ENCODE results near the gene AGAP1. TPM values are rescaled to one million over a fixed set of nuclear protein-coding genes. Genes with fewer than 3 reads are reported as not detected.
"Not testable (repeated sequence)": the region's sequence is repeated elsewhere in the genome, so short reads cannot be mapped to it uniquely, and the experiment has no call there.

Gene AGAP1
- total RNA-seq, 1 donor from 2014 or later = 18.3 TPM

DNA sequence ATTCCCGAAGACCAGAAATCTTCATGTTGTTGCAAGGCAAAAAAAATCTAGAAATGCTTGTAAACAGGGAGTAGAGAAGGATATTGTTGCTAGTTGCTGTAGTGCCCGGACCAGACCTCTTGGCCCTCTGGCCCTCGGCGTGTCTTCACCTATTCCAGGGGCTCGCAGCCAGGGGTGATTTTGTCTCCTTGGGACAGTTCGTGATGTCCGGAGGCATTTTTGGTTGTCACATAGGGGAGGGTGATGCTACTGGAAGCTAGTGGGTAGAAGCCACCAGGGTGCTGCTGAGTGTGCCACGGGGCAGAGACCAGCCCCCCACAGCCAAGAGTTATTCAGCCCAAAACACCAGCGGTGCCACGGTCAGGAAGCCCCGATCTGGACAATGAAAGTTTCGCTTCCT lies 443.7 kb downstream of the AGAP1 start:
- peaks cover 0 to 6% (median 0%) of the 10 kb centered on the region in 3 donors for H3K4me1 ChIP-seq (ENCODE audit: control insufficient read depth in 3 of 3, insufficient read depth in 3 of 3, low read length in 3 of 3)
- peaks cover 3 to 15% (median 9%) of the 10 kb centered on the region in 3 donors for H3K36me3 ChIP-seq (ENCODE audit: control insufficient read depth in 3 of 3, insufficient read depth in 3 of 3, low read length in 3 of 3)
- no peaks in the 10 kb centered on the region for H3K27me3 ChIP-seq (ENCODE audit: control insufficient read depth in 3 of 3, insufficient read depth in 3 of 3, low read length in 3 of 3)
- no peak overlapping the region for H3K9ac ChIP-seq (ENCODE audit: low read depth in 1 of 3, low read length in 3 of 3)
- peaks cover 0 to 5% (median 0%) of the 10 kb centered on the region in 3 donors for H3K9me3 ChIP-seq (ENCODE audit: control insufficient read depth in 3 of 3, low read length in 3 of 3)
- no peak overlapping the region for H3K4me3 ChIP-seq (ENCODE audit: low read length in 3 of 3)
- no peak overlapping the region for H3K27ac ChIP-seq (ENCODE audit: low read depth, low read length)

DNA sequence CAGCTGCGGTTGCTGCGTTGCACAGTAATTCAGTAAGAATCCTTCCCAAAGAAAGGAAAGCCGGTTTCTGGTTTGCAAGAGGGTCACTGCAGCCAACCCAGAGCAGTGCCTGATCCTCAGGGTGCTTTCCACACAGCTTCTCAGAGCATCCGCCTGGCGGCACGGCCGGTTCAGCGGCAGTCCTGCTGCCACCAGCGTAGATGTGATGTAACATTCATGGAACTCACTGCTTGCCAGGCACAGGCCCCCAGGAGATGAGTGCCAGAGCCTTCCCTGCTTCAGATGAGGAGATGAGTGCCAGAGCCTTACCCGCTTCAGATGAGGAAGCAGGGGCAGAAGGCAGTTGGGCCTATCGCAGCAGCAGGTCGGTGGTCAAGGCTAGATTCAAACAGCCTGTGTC lies 444.1 kb downstream of the AGAP1 start:
- Histone ChIP-seq H3K4me3 (ENCODE audit: low read length in 3 of 3) (no peak overlapping the region), H3K36me3 (ENCODE audit: control insufficient read depth in 3 of 3, insufficient read depth in 3 of 3, low read length in 3 of 3) (peaks cover 3 to 15% (median 7%) of the 10 kb centered on the region in 3 donors), H3K27me3 (ENCODE audit: control insufficient read depth in 3 of 3, insufficient read depth in 3 of 3, low read length in 3 of 3) (no peaks in the 10 kb centered on the region), H3K9me3 (ENCODE audit: control insufficient read depth in 3 of 3, low read length in 3 of 3) (peaks cover 0 to 5% (median 0%) of the 10 kb centered on the region in 3 donors), H3K9ac (ENCODE audit: low read depth in 1 of 3, low read length in 3 of 3) (no peak overlapping the region), H3K4me1 (ENCODE audit: control insufficient read depth in 3 of 3, insufficient read depth in 3 of 3, low read length in 3 of 3) (peaks cover 0 to 6% (median 0%) of the 10 kb centered on the region in 3 donors), H3K27ac (ENCODE audit: low read depth, low read length) (no peak overlapping the region)

DNA sequence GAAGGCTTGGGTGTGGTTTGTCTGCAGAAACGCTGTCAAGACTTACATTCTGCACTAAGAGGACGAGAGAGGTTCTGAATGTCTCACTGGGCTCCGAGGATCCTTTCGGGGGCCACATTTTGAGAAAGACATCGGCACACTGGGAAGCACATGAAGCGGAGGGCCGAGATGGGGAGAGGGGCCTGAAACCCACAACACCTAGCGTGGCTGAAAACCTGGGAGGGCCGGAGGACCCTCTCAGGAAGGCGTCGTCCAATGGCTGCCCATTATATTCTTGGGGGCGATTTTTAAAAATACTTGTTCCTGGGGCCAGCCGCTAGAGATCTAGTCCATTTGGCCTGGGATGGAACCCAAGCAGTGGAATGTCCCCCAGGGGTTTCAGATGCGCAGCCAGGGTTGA lies 444.8 kb downstream of the AGAP1 start:
- Histone ChIP-seq H3K27me3 (ENCODE audit: control insufficient read depth in 3 of 3, insufficient read depth in 3 of 3, low read length in 3 of 3) (no peaks in the 10 kb centered on the region), H3K36me3 (ENCODE audit: control insufficient read depth in 3 of 3, insufficient read depth in 3 of 3, low read length in 3 of 3) (peaks cover 3 to 15% (median 7%) of the 10 kb centered on the region in 3 donors), H3K4me1 (ENCODE audit: control insufficient read depth in 3 of 3, insufficient read depth in 3 of 3, low read length in 3 of 3) (peaks cover 0 to 6% (median 0%) of the 10 kb centered on the region in 3 donors), H3K4me3 (ENCODE audit: low read length in 3 of 3) (no peak overlapping the region), H3K9ac (ENCODE audit: low read depth in 1 of 3, low read length in 3 of 3) (no peak overlapping the region), H3K9me3 (ENCODE audit: control insufficient read depth in 3 of 3, low read length in 3 of 3) (peaks cover 0 to 5% (median 0%) of the 10 kb centered on the region in 3 donors), H3K27ac (ENCODE audit: low read depth, low read length) (no peak overlapping the region)

DNA sequence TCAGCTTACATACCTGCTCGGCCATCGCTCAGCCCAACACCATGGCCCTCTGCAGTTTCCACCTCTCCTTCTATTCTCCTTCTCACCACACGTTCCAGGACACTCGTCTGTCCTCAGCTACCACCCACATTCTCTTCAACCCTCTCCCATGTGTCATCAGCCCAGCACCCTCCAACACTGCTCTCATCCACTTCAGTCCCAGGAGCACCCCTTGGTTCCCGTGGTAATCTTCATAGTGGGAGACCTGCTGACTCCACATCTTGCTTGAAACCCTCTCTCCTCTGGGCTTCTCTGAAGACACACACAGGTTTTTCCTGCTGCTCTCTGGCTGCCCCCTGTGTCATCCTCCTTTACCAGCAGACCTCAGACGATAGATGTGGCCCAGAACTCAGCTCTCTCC lies 445.6 kb downstream of the AGAP1 start:
- H3K4me1 ChIP-seq (ENCODE audit: control insufficient read depth in 3 of 3, insufficient read depth in 3 of 3, low read length in 3 of 3) = peaks cover 0 to 6% (median 0%) of the 10 kb centered on the region in 3 donors
- no peak overlapping the region for H3K9ac ChIP-seq (ENCODE audit: low read depth in 1 of 3, low read length in 3 of 3)
- no peaks in the 10 kb centered on the region for H3K27me3 ChIP-seq (ENCODE audit: control insufficient read depth in 3 of 3, insufficient read depth in 3 of 3, low read length in 3 of 3)

DNA sequence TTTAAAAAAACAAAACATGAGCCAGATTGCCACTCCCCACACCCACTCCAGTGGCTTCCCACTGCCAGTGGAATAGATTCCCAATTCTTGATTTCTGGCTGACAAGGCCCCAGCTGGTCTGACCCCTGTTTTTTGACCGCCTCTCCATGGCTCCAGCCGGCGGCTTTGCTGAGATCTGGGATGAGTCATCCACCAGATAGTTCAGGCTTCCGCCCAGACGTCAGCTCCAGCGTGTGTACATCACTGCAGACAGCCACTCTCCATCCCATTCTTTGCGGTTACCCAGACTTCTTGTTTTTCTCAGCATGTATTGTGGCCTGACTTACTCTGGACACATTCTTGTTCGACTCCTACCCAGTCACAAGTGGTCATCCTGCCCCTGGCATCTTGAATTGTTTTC lies 446.5 kb downstream of the AGAP1 start:
- peaks cover 0 to 6% (median 0%) of the 10 kb centered on the region in 3 donors for H3K4me1 ChIP-seq (ENCODE audit: control insufficient read depth in 3 of 3, insufficient read depth in 3 of 3, low read length in 3 of 3)
- H3K27me3 ChIP-seq (ENCODE audit: control insufficient read depth in 3 of 3, insufficient read depth in 3 of 3, low read length in 3 of 3) = no peaks in the 10 kb centered on the region
- peaks cover 0 to 11% (median 3%) of the 10 kb centered on the region in 3 donors for H3K36me3 ChIP-seq (ENCODE audit: control insufficient read depth in 3 of 3, insufficient read depth in 3 of 3, low read length in 3 of 3)
- no peak overlapping the region for H3K9ac ChIP-seq (ENCODE audit: low read depth in 1 of 3, low read length in 3 of 3)
- no peak overlapping the region for H3K4me3 ChIP-seq (ENCODE audit: low read length in 3 of 3)
- peak overlapping the region; percentile 51 for H3K27ac ChIP-seq (ENCODE audit: low read depth, low read length)
- H3K9me3 ChIP-seq (ENCODE audit: control insufficient read depth in 3 of 3, low read length in 3 of 3) = peaks cover 0 to 5% (median 0%) of the 10 kb centered on the region in 3 donors

More for the DNA sequence above, 445.6 kb downstream of the AGAP1 start:
- Histone ChIP-seq H3K4me3 (ENCODE audit: low read length in 3 of 3) (no peak overlapping the region), H3K27ac (ENCODE audit: low read depth, low read length) (peak overlapping the region; percentile 51), H3K36me3 (ENCODE audit: control insufficient read depth in 3 of 3, insufficient read depth in 3 of 3, low read length in 3 of 3) (peaks cover 0 to 11% (median 3%) of the 10 kb centered on the region in 3 donors), H3K9me3 (ENCODE audit: control insufficient read depth in 3 of 3, low read length in 3 of 3) (peaks cover 0 to 5% (median 0%) of the 10 kb centered on the region in 3 donors)

DNA sequence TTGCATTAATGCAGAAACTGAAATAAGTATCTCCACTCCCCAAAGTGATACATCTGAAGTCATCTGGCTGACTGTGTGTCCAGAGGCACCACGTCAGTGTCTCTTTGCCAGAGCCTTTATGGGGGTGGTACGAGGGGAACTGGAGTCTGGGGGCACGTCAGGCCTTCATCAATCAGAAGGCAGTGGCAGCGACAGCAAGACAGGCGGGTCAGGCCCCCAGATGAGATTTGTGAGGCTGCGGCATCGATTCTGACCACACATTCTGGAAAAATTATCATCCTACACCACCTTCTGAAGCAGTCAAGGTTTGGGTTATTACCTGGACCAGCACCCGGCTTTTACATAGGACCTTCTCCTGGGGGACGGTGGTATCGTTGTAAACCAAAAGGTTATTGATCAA lies 450.7 kb downstream of the AGAP1 start:
- Histone ChIP-seq H3K4me1 (ENCODE audit: control insufficient read depth in 3 of 3, insufficient read depth in 3 of 3, low read length in 3 of 3) (peaks cover 0 to 8% (median 4%) of the 10 kb centered on the region in 3 donors), H3K36me3 (ENCODE audit: control insufficient read depth in 3 of 3, insufficient read depth in 3 of 3, low read length in 3 of 3) (peaks cover 0 to 7% (median 3%) of the 10 kb centered on the region in 3 donors), H3K4me3 (ENCODE audit: low read length in 3 of 3) (no peak overlapping the region), H3K9me3 (ENCODE audit: control insufficient read depth in 3 of 3, low read length in 3 of 3) (no peaks in the 10 kb centered on the region), H3K27ac (ENCODE audit: low read depth, low read length) (no peak overlapping the region), H3K9ac (ENCODE audit: low read depth in 1 of 3, low read length in 3 of 3) (no peak overlapping the region), H3K27me3 (ENCODE audit: control insufficient read depth in 3 of 3, insufficient read depth in 3 of 3, low read length in 3 of 3) (no peaks in the 10 kb centered on the region)

DNA sequence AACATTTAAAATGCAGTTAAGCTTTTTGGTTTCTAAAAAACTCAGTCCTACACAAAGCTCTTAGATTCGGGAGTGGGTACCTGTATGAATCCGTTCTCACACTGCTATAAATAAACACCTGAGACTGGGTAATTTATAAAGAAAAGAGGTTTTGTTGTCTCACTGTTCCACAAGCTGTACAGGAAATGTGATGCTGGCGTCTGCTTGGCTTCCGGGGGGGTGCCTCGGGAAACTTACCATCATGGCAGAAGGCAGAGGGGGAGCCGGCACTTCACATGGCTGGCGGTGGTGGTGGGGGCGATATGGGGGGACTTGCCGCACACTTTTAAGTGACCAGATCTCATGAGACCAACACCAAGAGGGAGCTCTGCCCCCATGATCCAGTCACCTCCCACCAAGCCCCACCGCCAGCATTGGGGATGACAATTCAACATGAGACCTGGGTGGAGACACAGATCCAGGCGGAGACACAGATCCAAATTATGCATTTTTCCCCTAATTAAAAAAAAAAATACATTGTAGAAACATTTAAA lies 451.8 kb downstream of the AGAP1 start:
- Histone ChIP-seq H3K27me3 (ENCODE audit: control insufficient read depth in 3 of 3, insufficient read depth in 3 of 3, low read length in 3 of 3) (no peaks in the 10 kb centered on the region), H3K9ac (ENCODE audit: low read depth in 1 of 3, low read length in 3 of 3) (no peak overlapping the region), H3K36me3 (ENCODE audit: control insufficient read depth in 3 of 3, insufficient read depth in 3 of 3, low read length in 3 of 3) (peaks cover 0 to 7% (median 3%) of the 10 kb centered on the region in 3 donors), H3K27ac (ENCODE audit: low read depth, low read length) (no peak overlapping the region), H3K9me3 (ENCODE audit: control insufficient read depth in 3 of 3, low read length in 3 of 3) (no peaks in the 10 kb centered on the region), H3K4me1 (ENCODE audit: control insufficient read depth in 3 of 3, insufficient read depth in 3 of 3, low read length in 3 of 3) (peaks cover 0 to 7% (median 6%) of the 10 kb centered on the region in 3 donors), H3K4me3 (ENCODE audit: low read length in 3 of 3) (no peak overlapping the region)

DNA sequence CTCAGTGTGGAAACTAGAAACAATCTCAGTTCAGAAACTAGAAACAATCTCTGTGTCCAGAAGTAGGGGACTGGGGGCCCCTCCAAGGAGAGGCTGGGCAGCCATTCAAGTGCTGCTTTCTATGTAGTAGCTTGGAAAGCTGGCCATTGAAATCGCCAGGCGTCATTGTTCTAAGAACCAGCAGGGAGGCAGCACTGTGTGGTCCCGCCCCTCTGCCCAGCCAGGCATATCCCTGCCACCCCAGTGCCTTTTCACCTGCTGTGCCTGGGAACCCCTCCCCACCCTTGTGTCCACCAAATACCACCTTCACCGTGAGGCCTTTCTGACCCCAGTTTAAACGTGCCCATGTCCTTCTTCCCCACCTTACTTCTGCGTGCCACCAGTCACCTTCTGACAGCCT lies 452.7 kb downstream of the AGAP1 start:
- Histone ChIP-seq H3K27ac (ENCODE audit: low read depth, low read length) (no peak overlapping the region), H3K9me3 (ENCODE audit: control insufficient read depth in 3 of 3, low read length in 3 of 3) (no peaks in the 10 kb centered on the region), H3K27me3 (ENCODE audit: control insufficient read depth in 3 of 3, insufficient read depth in 3 of 3, low read length in 3 of 3) (no peaks in the 10 kb centered on the region), H3K9ac (ENCODE audit: low read depth in 1 of 3, low read length in 3 of 3) (no peak overlapping the region), H3K4me1 (ENCODE audit: control insufficient read depth in 3 of 3, insufficient read depth in 3 of 3, low read length in 3 of 3) (peaks cover 0 to 7% (median 6%) of the 10 kb centered on the region in 3 donors), H3K4me3 (ENCODE audit: low read length in 3 of 3) (no peak overlapping the region), H3K36me3 (ENCODE audit: control insufficient read depth in 3 of 3, insufficient read depth in 3 of 3, low read length in 3 of 3) (peaks cover 0 to 4% (median 0%) of the 10 kb centered on the region in 3 donors)

DNA sequence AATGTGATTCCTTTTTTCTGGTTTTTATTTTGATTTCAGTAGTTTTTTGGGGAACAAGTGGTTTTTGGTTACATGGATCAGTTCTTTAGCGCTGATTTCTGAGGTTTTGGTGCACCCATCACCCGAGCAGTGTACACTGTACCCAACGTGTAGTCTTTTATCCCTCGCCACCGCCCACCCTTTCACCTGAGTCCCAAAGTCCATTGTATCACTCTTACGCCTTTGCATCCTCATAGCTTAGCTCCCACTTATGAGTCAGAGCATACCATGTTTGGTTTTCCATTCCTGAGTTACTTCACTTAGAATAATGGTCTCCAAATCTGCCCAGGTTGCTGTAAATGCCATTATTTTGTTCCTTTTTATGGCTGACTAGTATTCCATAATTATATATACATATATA lies 453.2 kb downstream of the AGAP1 start:
- H3K27me3 ChIP-seq (ENCODE audit: control insufficient read depth in 3 of 3, insufficient read depth in 3 of 3, low read length in 3 of 3) = not testable (repeated sequence)

DNA sequence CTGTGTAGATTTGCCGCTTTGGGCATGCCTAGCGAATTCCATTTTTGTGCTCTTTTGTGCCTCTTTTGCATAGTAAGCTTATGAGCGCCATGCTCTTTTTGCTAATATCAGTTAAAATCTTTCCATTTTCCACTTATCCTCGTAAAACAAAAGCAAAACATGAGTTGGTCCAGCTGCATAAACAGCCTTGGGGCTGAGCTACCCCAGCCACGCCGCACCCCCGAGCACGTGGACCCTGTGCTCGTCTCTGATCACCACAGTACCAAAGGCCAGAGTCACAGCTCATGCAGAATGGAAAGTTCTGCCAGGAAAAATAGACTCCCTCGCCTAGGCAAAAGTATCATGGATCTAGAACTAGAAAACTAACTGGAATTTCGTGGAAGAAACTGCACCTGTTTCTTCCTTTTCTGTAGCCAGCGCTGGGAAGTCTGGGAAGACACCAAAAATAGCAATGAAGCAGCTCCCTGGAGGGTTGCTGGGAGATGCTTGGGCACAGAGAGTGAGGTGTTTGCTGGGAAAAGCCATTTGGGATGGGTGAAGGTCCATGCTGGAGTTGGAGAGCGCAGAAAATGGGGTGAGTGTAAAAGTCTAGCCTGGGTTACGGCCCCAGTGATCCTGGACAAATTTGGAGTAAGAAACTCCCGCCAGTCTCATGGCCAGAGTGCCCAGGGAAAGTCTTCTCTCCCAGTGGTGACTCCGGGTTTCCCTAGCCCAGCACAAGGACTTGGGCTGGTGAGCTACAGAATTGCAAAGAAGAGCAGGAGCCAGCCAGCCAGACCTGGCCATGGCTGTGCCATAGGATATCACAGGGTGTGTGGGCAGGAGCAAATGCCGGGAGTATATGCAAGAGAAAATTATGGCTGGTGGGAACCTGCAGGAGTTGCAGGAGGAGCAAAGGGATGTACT lies 456.0 kb downstream of the AGAP1 start:
- peak overlapping the region in 1 of 3 donors; percentile 25 for H3K9ac ChIP-seq (ENCODE audit: low read depth in 1 of 3, low read length in 3 of 3)

More for the DNA sequence above, 453.2 kb downstream of the AGAP1 start:
- H3K27ac ChIP-seq (ENCODE audit: low read depth, low read length); H3K9me3 ChIP-seq (ENCODE audit: control insufficient read depth in 3 of 3, low read length in 3 of 3); H3K9ac ChIP-seq (ENCODE audit: low read depth in 1 of 3, low read length in 3 of 3); H3K4me1 ChIP-seq (ENCODE audit: control insufficient read depth in 3 of 3, insufficient read depth in 3 of 3, low read length in 3 of 3); H3K36me3 ChIP-seq (ENCODE audit: control insufficient read depth in 3 of 3, insufficient read depth in 3 of 3, low read length in 3 of 3); H3K4me3 ChIP-seq (ENCODE audit: low read length in 3 of 3): not testable (repeated sequence)

More for the DNA sequence above, 456.0 kb downstream of the AGAP1 start:
- no peaks in the 10 kb centered on the region for H3K27me3 ChIP-seq (ENCODE audit: control insufficient read depth in 3 of 3, insufficient read depth in 3 of 3, low read length in 3 of 3)
- H3K27ac ChIP-seq (ENCODE audit: low read depth, low read length) = no peak overlapping the region
- peaks cover 0 to 7% (median 6%) of the 10 kb centered on the region in 3 donors for H3K4me1 ChIP-seq (ENCODE audit: control insufficient read depth in 3 of 3, insufficient read depth in 3 of 3, low read length in 3 of 3)
- H3K36me3 ChIP-seq (ENCODE audit: control insufficient read depth in 3 of 3, insufficient read depth in 3 of 3, low read length in 3 of 3) = no peaks in the 10 kb centered on the region
- H3K4me3 ChIP-seq (ENCODE audit: low read length in 3 of 3) = no peak overlapping the region
- H3K9me3 ChIP-seq (ENCODE audit: control insufficient read depth in 3 of 3, low read length in 3 of 3) = no peaks in the 10 kb centered on the region

All from skeletal muscle tissue (tissue), 4 donors.